Fibroblast of skin of back (primary cell): ENCODE data around the gene CTU2.

ENCODE experiments used
- DNase-seq: peaks from one replicate; pipeline ENCODE4 v3.0.0-alpha.2; 2013

The CTU2 gene

GRCh38 chr16:88763502-88764053 lies 57.3 kb downstream of the CTU2 start:
- no peak for DNase-seq

- DNase-seq, result no peak
Observed at GRCh38 chr16:88764080-88764479, 57.8 kb downstream of the CTU2 start.

DNA sequence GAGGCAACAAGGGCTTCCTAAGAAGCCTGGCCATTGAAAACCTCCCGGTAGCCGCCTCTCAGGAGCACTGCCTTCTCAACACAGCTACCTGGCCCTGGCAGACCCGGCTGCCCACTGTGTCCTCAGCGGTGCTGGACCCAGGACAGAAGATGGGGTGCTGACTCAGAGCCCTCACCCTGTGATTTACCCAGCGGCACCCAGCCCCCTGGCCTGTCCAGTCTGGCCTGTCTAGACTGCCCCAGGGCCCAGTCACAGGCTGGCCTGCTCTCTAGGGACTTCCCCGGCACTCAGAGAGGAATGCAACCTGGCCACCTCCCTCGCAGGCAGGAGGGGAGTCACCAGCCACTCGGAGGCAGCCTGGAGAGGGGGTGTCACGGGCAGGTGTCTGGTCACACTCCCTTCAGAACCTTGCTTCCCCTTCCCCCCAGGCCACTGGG lies 58.6 kb downstream of the CTU2 start:
- DNase-seq, result no peak
